Activated naive CD4-positive, alpha-beta T cell treated with Interleukin-2 at 50 U/mL for 16 hours (primary cell): ENCODE results near the gene MCEE.
A peak's percentile ranks its signal among the peaks of the same experiment; 100 is the strongest.
"Not testable (repeated sequence)": the region's sequence is repeated elsewhere in the genome, so short reads cannot be mapped to it uniquely, and the experiment has no call there.

Experiments
- DNase-seq: peaks from one replicate; pipeline ENCODE4 v3.0.0-alpha.2; 2020

The MCEE gene

GRCh38 chr2:71130152-71130904, at the start of gene MCEE, which contains the start of gene MPHOSPH10:
TSS of gene MCEE (minus strand) at chr2:71130229. CDS start at chr2:71130219, 10 bp downstream.
TSS of gene MPHOSPH10 (plus strand) at chr2:71130634. CDS start at chr2:71130666, 32 bp downstream.
- peak; percentile 93 for DNase-seq

GRCh38 chr2:71178836-71179235, 48.8 kb upstream of the MCEE start:
- not testable (repeated sequence) for DNase-seq

GRCh38 chr2:71174207-71174606, 44.2 kb upstream of the MCEE start:
- no peak for DNase-seq

- DNase-seq: no peak
Measured at GRCh38 chr2:71173096-71173495, 43.1 kb upstream of the MCEE start.

- DNase-seq: no peak
Measured at GRCh38 chr2:71166812-71167211, 36.8 kb upstream of the MCEE start.

- peak; percentile 56 for DNase-seq
Measured at GRCh38 chr2:71157124-71157793, 27.2 kb upstream of the MCEE start.

- no peak for DNase-seq
Measured at GRCh38 chr2:71156573-71156972, 26.5 kb upstream of the MCEE start.

GRCh38 chr2:71155846-71156245, 25.8 kb upstream of the MCEE start:
- no peak for DNase-seq

GRCh38 chr2:71154798-71155197, 24.8 kb upstream of the MCEE start:
- DNase-seq: peak; percentile 7

GRCh38 chr2:71154279-71154678, 24.2 kb upstream of the MCEE start:
- DNase-seq: no peak

GRCh38 chr2:71153585-71154224, 23.7 kb upstream of the MCEE start:
- DNase-seq: no peak

- no peak for DNase-seq
Measured at GRCh38 chr2:71151620-71152019, 21.6 kb upstream of the MCEE start.

GRCh38 chr2:71150082-71150816, 20.2 kb upstream of the MCEE start:
- DNase-seq: no peak

GRCh38 chr2:71148506-71149063, 18.6 kb upstream of the MCEE start:
- DNase-seq: no peak

GRCh38 chr2:71143782-71144181, 13.8 kb upstream of the MCEE start:
- DNase-seq: no peak

- DNase-seq: no peak
Measured at GRCh38 chr2:71136174-71136573, 6.1 kb upstream of the MCEE start.

- no peak for DNase-seq
Measured at GRCh38 chr2:71133603-71134002, 3.6 kb upstream of the MCEE start.

GRCh38 chr2:71131387-71132166, 1.5 kb upstream of the MCEE start:
- not testable (repeated sequence) for DNase-seq

GRCh38 chr2:71130905-71131244, 846 bp upstream of the MCEE start:
- DNase-seq: no peak

GRCh38 chr2:71129902-71130151, 202 bp downstream of the MCEE start:
- no peak for DNase-seq

- DNase-seq: no peak
Measured at GRCh38 chr2:71129114-71129901, 721 bp downstream of the MCEE start.

GRCh38 chr2:71126957-71127356, 3.1 kb downstream of the MCEE start:
- DNase-seq: no peak
